CD4-positive, alpha-beta T cell treated with Interleukin-21 for 1 hour (primary cell): ENCODE measurements around the gene PPFIA3.
"Not testable (repeated sequence)": the region's sequence is repeated elsewhere in the genome, so short reads cannot be mapped to it uniquely, and the experiment has no call there.

Experiments
- DNase-seq: peaks from one replicate; pipeline ENCODE4 v3.0.0-alpha.2; 2020

Gene PPFIA3

GRCh38 chr19:49103331-49104085, 15.8 kb upstream of the PPFIA3 start:
- DNase-seq: no peak

DNA sequence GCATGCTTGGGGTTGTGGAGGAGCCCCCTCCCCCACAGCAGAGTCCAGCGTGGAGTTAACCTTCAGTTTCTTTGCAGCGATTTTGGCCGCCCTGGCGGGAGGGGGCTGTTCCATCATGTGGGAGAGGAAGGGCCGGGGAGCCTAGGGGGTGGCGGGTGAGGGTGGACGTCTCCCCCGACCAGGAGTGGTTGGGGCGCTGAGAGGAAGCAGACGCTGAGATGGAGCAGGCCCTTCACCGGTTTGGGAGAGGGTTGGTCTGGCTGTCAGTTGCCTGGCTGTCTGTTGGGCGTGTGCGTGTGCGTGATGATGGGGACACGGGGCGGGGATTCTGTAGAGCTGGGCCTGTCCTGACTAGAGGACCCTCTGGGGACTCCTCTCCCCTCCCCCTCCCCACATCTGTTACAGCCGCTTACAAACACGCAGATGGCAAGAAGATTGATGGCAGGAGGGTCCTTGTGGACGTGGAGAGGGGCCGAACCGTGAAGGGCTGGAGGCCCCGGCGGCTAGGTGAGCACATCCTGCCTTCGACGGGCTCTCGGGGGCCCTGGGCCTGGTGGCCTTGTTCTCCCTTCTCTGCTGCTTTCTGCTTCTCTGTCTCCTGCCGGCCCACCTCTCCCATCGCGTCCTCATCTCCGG, 15.0 kb upstream of the PPFIA3 start:
- DNase-seq: no peak

GRCh38 chr19:49106648-49107135, 12.7 kb upstream of the PPFIA3 start:
- DNase-seq: peak; percentile 70

GRCh38 chr19:49107625-49108459, 11.5 kb upstream of the PPFIA3 start:
- DNase-seq: no peak

GRCh38 chr19:49109051-49109450, 10.3 kb upstream of the PPFIA3 start:
- DNase-seq: no peak

GRCh38 chr19:49109569-49110233, 9.6 kb upstream of the PPFIA3 start:
- no peak for DNase-seq

- DNase-seq: no peak
Measured at GRCh38 chr19:49110567-49110966, 8.8 kb upstream of the PPFIA3 start.

- DNase-seq: no peak
Measured at GRCh38 chr19:49111218-49111998, 7.9 kb upstream of the PPFIA3 start.

DNA sequence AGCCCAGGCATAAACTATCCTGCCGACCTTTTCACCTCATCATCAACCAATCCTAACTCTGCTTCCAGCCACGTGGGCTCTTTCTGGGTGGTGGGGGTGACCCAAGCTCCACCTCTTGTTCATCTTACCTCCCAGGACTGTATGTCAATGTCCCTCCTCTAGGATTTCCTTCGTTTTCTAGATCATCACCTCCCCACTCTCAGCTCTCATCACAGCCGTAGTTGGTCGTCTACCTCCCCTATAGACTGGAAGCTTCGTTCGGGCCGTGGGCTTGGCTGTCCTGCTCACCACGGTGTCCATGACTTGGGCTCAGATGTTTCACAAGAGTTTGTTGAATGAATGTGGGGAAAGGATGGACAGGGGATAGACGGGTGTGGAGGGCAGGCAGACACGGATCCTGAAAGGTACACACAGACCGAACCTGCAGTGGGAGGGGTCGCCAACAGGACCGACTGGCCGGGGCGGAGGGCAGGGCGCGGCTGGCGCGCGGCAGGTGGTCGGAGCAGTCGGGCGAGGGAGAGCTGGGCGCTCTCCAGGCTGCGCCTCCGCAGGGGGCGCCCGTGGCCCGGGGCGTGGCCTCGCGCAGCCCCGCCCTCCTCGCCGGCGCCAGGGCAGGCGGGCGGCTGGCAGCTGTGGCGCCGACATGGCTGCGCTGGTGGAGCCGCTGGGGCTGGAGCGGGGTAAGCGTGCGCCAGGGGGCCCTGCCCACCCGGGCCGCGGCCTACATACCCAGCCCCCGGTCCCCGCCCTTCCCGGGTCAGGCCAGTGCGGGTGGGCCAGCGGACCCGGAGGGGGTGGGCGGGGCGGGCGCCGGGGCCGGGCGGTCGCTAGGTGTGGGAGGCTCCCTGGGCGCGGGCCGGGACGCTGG, 5.3 kb upstream of the PPFIA3 start, which contains the start of gene LIN7B:
LIN7B (plus strand) TSS at position 609 of the 868 bp plus-strand sequence; CDS start at position 644, 35 bp downstream.
- peak; percentile 83 for DNase-seq

GRCh38 chr19:49114630-49115363, 4.5 kb upstream of the PPFIA3 start:
- DNase-seq: peak; percentile 54

- DNase-seq: no peak
Measured at GRCh38 chr19:49116544-49116943, 2.8 kb upstream of the PPFIA3 start.

DNA sequence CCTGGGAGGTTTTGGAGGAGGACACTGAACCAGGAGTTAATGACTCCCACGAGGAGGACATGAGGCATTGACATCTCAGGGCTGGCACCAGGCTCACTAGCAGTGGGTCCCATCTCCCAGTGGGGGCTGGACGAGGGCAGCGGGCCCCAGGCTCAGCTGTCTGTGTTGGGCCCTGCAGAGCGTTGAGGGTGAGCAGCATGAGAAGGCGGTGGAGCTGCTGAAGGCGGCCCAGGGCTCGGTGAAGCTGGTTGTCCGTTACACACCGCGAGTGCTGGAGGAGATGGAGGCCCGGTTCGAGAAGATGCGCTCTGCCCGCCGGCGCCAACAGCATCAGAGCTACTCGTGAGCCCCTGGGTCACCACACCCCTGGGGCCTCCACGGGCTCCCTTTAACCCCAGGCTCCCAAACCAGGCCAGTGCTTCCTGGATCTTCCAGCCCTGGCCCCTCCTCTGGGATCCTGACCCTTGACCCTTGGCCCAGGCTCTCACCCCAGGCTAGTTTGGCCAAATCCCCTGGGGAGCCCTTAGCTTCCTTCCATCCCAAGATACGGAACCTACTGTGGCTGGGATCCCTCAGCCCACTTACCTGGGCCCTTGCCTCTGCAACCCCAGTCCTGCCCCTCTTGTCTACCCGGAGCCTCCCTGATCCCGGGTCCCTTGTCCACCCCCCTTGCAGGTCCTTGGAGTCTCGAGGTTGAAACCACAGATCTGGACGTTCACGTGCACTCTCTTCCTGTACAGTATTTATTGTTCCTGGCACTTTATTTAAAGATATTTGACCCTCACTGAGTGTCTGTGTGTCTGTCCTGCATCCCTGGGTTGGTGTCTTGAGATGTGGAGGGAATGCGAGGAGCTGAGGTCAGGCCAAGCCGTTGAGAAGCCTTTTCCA, 1.4 kb upstream of the PPFIA3 start:
- DNase-seq: no peak

GRCh38 chr19:49118565-49119410, 556 bp upstream of the PPFIA3 start, which contains the start of gene C19orf73:
TSS of gene C19orf73 (minus strand) at chr19:49119143. CDS start at chr19:49119022, 121 bp downstream.
- DNase-seq: peak; percentile 97

DNA sequence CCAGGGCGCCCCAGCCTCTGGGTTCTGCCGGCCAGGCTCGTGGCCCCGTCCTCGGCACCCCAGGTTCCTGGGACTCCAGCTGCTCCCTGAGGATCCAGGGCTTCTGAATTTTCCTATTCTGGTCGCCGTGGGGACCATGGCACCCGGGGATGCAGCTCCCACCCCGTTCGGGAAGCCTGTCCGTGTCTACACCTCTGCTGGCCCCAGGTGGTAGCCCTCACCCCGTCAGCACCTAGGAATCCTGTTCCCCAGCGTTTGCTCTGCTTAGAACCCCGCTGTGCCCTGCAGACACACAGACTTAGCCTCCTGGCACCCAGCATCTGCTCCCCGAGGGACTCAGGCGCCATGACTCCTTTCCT, 960 bp downstream of the PPFIA3 start:
- DNase-seq: no peak

DNA sequence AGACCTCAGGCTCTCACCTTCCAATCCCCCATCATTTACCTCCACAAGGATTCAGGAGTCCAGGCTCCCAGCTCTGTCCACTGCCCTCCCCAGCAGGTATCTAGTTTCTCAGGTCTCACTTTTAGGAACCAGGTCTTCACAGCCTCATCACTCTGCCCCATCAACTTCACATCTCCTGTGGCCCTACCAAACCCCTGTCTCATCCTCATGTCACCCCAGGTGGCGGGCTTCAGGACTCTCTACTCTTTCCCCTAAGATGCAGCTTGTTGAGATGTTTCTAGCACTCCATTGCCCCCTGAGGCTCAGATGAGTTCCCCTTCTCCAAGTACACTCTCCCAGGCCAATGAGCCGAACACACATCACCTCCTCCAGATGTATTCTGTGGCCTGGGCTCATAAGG, 1.5 kb downstream of the PPFIA3 start:
- no peak for DNase-seq

- not testable (repeated sequence) for DNase-seq
Measured at GRCh38 chr19:49121841-49122240, 2.5 kb downstream of the PPFIA3 start.

DNA sequence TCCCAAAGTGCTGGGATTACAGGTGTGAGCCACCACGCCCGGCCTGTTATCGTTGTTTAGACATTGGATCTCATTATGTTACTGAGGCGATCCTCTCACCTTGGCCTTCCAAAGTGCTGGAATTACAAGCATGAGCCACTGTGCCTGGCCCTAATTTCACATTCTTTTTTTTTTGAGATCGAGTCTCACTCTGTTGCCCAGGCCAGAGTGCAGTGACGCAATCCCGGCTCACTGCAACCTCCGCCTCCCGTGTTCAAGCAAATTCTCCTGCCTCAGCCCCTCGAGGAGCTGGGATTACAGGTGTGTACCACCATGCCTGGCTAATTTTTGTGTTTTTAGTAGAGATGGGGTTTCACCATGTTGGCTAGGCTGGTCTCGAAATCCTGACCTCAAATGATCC, 3.9 kb downstream of the PPFIA3 start:
- DNase-seq: not testable (repeated sequence)
